SK-N-SH treated with all-trans-retinoic acid at 6 μM for 48 hours (cell line): ENCODE data around the gene CMC1.

Experiments
- ARNTL ChIP-seq: fragments of 450-650 bp; formaldehyde crosslinking; IDR thresholded peaks from 2 replicates; pipeline ENCODE4 v1.5.0; 2020; ENCODE audit warnings: low read depth, mild to moderate bottlenecking, moderate library complexity, borderline replicate concordance
- BACH2 ChIP-seq: fragments of 250-450 bp; sonication (Bioruptor Pico); IDR thresholded peaks from 2 replicates; pipeline ENCODE4 v1.9.0; 2021; ENCODE audit warnings: mild to moderate bottlenecking, borderline replicate concordance
- CREB5 ChIP-seq: fragments of 250-450 bp; sonication (Bioruptor Pico); IDR thresholded peaks from 2 replicates; pipeline ENCODE4 v1.5.1; 2020; ENCODE audit warnings: low read depth, mild to moderate bottlenecking, moderate library complexity
- CSDC2 ChIP-seq: fragments of 250-450 bp; sonication (Bioruptor Pico); IDR thresholded peaks from 2 replicates; pipeline ENCODE4 v1.5.0; 2020; ENCODE audit warnings: mild to moderate bottlenecking, moderate library complexity
- CSRNP3 ChIP-seq: fragments of 250-450 bp; sonication (Bioruptor Pico); IDR thresholded peaks from 2 replicates; pipeline ENCODE4 v1.5.1; 2021; ENCODE audit warnings: mild to moderate bottlenecking, moderate library complexity
- GLIS3 ChIP-seq: fragments of 250-450 bp; sonication (Bioruptor Pico); IDR thresholded peaks from 2 replicates; pipeline ENCODE4 v1.5.0; 2020; ENCODE audit warnings: mild to moderate bottlenecking, moderate library complexity
- ISL1 ChIP-seq: fragments of 250-450 bp; sonication (Bioruptor Pico); IDR thresholded peaks from 2 replicates; pipeline ENCODE4 v2.1.2; 2022; ENCODE audit warnings: mild to moderate bottlenecking, moderate library complexity
- PATZ1 ChIP-seq: fragments of 250-450 bp; sonication (Bioruptor Pico); IDR thresholded peaks from 2 replicates; pipeline ENCODE4 v1.8.0; 2020; ENCODE audit warnings: mild to moderate bottlenecking, moderate library complexity, borderline replicate concordance
- TCF4 ChIP-seq: fragments of 250-450 bp; sonication (Bioruptor Pico); IDR thresholded peaks from 2 replicates; pipeline ENCODE4 v1.8.0; 2021; ENCODE audit warnings: mild to moderate bottlenecking, moderate library complexity, borderline replicate concordance
- TOX ChIP-seq: fragments of 250-450 bp; sonication (Bioruptor Pico); IDR thresholded peaks from 2 replicates; pipeline ENCODE4 v1.8.0; 2021; ENCODE audit warnings: mild to moderate bottlenecking, moderate library complexity, borderline replicate concordance
- ZC3H10 ChIP-seq: fragments of 250-450 bp; sonication (Bioruptor Pico); IDR thresholded peaks from 2 replicates; pipeline ENCODE4 v1.5.1; 2021; ENCODE audit warnings: mild to moderate bottlenecking, moderate library complexity
- ZFP3 ChIP-seq: fragments of 250-450 bp; sonication (Bioruptor Pico); IDR thresholded peaks from 2 replicates; pipeline ENCODE4 v1.5.0; 2020; ENCODE audit warnings: mild to moderate bottlenecking, moderate library complexity
- ZNF70 ChIP-seq: fragments of 450-650 bp; formaldehyde crosslinking; IDR thresholded peaks from 2 replicates; pipeline ENCODE4 v1.5.0; 2020; ENCODE audit warnings: mild to moderate bottlenecking, moderate library complexity

GRCh38 chr3:28212681-28213080, 28.7 kb upstream of the CMC1 start:
- TF ChIP-seq PATZ1 (no peak), CSDC2 (CRISPR knock-in tag) (no peak), CSRNP3 (no peak), ZNF70 (CRISPR knock-in tag) (no peak), ZFP3 (CRISPR knock-in tag) (no peak), CREB5 (CRISPR knock-in tag) (no peak), ARNTL (no peak), TCF4 (no peak), GLIS3 (CRISPR knock-in tag) (no peak), BACH2 (CRISPR knock-in tag) (no peak), ISL1 (CRISPR knock-in tag) (no peak), ZC3H10 (CRISPR knock-in tag) (no peak), TOX (no peak)
